Middle frontal gyrus (tissue), 1 donor: ENCODE measurements around the gene DES.
"Not testable (repeated sequence)": the region's sequence is repeated elsewhere in the genome, so short reads cannot be mapped to it uniquely, and the experiment has no call there.

Experiments
- DNase-seq: peaks from one replicate; pipeline ENCODE4 v3.0.0-alpha.2; 2015; ENCODE audit warnings: low spot score; ENCODE audit errors: extremely low spot score

The DES gene

DNA sequence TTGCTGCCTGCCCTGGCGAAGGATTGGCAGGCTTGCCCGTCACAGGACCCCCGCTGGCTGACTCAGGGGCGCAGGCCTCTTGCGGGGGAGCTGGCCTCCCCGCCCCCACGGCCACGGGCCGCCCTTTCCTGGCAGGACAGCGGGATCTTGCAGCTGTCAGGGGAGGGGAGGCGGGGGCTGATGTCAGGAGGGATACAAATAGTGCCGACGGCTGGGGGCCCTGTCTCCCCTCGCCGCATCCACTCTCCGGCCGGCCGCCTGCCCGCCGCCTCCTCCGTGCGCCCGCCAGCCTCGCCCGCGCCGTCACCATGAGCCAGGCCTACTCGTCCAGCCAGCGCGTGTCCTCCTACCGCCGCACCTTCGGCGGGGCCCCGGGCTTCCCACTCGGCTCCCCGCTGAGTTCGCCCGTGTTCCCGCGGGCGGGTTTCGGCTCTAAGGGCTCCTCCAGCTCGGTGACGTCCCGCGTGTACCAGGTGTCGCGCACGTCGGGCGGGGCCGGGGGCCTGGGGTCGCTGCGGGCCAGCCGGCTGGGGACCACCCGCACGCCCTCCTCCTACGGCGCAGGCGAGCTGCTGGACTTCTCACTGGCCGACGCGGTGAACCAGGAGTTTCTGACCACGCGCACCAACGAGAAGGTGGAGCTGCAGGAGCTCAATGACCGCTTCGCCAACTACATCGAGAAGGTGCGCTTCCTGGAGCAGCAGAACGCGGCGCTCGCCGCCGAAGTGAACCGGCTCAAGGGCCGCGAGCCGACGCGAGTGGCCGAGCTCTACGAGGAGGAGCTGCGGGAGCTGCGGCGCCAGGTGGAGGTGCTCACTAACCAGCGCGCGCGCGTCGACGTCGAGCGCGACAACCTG is at the start of gene DES:
TSS of gene DES (plus strand) at position 223 of the 857 bp plus-strand sequence. CDS start at position 309, 86 bp downstream.
- no peak for DNase-seq

- DNase-seq = no peak
These were observed 49.4 kb upstream of the DES start for GRCh38 chr2:219368690-219369191.

GRCh38 chr2:219369447-219369861 is 48.7 kb upstream of the DES start:
- no peak for DNase-seq

GRCh38 chr2:219378163-219378851 is 39.9 kb upstream of the DES start:
- no peak for DNase-seq

- no peak for DNase-seq
These were observed 37.3 kb upstream of the DES start for GRCh38 chr2:219380926-219381325.

- DNase-seq = no peak
These were observed 36.7 kb upstream of the DES start for GRCh38 chr2:219381448-219381847.

GRCh38 chr2:219384083-219384713 is 34.0 kb upstream of the DES start:
- no peak for DNase-seq

DNA sequence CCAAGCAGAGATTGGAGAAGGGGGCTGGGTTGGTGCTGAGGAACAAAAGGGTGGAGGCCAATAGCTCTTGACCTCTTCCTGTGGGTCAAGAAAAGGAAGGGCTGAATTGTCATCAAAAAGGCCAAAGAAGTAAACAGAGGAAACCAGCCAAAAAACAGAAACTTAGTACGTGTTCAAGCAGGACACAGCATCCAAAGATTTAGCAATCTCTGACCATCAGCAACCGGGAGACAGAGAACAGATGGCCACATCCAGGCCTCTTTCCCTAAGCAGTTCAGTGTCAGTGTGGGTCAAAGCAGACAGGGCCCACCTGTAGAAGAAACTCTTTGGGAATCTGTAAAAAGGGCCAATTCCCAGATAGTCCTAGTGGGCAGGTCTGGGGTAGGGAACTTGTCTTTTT is 33.3 kb upstream of the DES start:
- DNase-seq = no peak

- DNase-seq = no peak
These were observed 32.1 kb upstream of the DES start for GRCh38 chr2:219385958-219386520.

GRCh38 chr2:219386532-219387280 is 31.5 kb upstream of the DES start:
- DNase-seq = no peak

DNA sequence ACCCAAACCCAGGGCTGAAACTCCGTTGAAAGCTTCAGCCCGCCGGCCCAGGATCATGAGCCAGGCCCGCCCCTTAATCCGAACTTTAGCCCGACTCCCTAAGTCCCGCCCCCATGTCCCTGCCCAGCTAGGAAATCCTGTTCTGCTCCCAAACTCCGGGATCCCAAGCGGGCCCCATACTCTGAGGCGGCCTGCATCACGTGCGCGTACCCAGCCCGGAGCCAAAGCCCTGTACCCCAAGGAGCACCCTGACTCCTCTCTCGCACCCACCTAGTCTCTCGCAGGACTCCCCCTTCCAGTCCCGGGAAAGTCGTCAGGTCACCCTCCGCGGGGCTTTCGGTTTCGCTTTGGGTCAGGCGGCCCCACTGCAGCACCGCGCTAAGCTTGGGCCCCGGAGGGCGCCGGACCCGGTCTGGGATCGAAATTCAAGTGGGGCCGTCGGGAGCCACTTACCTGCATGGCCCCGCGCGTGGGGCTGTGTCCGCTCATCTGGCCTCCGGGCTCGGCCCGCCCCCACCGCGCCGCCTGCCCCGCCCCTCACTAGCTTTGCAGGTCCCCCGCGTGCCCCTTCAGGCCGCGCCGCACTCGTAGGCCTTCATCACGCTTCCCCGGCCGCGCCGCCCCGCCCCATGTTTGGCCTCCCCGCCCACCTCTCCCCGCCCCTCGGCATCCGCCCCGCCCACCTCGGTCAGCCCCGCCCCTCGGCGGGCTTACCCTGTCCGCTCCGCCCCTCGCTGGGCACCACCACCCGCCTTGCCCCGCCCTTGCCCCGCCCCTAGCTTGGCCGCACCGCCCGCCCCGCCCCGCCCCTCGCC is 30.7 kb upstream of the DES start, which contains the start of gene DNPEP:
TSS of gene DNPEP (minus strand) at position 607 of the 815 bp plus-strand sequence. CDS start at position 489, 118 bp downstream.
- DNase-seq = peak; percentile 81

GRCh38 chr2:219388121-219388906 is 29.9 kb upstream of the DES start:
- DNase-seq = peak; percentile 88

GRCh38 chr2:219388907-219389156 is 29.3 kb upstream of the DES start:
- DNase-seq = no peak

DNA sequence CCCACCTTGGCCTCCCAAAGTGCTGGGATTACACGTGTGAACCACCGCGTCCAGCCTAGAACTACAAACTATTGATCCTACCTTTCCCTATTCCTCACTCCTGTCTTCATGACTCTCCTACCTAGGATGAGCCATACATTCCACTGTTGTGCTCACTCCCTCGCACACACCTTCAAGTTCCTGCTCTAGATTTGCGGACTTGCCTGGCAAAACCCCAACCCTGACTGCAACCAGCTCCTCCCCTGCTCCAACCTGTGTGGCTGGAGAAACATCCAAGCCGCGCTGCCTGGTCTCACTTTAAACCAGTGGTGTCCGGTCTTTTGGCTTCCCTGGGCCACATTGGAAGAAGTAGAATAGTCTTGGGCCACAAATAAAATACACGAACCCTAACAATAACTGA is 25.4 kb upstream of the DES start:
- no peak for DNase-seq

DNA sequence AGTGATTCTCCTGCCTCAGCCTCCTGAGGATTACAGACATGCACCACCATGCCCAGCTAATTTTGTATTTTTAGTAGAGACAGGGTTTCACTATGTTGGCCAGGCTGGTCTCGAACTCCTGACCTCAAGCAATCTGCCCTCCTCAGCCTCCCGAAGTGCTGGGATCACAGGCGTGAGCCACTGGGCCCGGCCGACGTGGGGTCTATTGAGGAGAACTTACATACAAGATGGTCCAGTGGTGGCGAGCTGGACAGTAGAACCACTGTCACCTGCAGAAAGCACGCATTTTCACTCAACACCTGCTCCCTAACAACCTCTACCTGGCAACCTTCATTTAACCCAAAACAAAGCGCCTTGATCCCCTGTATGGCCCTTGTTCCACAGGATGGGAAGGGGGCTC is 23.1 kb upstream of the DES start:
- not testable (repeated sequence) for DNase-seq

DNA sequence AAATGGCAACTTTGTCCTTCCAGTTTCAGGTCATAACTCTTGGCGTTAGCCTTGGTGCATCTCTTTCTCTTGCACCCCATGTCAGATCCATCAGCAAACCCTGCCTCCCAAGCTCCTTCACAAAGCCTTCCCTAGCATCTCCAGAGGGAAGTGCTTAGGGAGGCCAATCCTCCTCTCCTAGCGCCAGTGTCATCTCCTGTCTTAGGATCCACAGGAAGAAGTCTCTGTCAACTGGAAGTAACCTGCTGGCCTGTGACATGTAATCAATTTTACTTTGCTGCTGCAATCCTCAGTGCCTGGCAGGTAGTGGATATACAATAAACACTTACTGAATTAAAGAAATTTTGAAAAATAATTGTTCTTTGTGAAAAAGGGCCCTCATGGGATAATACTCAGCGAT is 22.6 kb upstream of the DES start:
- no peak for DNase-seq

DNA sequence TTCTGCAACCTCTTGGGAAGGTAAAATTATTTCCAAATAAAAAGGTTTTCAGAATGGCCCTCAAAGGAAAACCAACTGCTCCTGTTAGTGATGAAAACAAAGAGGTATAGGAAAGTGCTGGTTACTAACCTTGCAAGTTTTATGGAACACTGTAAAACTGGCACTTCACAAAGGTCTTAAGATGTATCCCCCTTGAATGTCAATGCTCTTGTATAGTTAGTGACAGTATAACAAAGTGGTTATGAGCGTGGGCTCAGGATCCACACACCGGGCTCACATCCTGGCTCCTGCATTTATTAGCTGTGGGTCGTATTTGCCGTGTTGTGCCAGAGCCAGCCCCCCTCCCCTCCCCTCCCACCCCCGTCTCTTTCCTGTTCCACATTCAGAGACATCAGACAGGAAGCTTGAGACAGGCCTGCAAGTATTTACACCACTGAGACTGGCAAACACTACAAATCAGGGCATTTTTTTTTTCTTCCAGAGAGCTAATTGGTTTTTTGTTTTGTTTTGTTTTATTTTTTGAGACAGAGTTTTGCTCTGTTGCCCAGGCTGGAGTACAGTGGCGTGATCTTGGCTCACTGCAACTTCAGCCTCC is 21.2 kb upstream of the DES start:
- DNase-seq = no peak

DNA sequence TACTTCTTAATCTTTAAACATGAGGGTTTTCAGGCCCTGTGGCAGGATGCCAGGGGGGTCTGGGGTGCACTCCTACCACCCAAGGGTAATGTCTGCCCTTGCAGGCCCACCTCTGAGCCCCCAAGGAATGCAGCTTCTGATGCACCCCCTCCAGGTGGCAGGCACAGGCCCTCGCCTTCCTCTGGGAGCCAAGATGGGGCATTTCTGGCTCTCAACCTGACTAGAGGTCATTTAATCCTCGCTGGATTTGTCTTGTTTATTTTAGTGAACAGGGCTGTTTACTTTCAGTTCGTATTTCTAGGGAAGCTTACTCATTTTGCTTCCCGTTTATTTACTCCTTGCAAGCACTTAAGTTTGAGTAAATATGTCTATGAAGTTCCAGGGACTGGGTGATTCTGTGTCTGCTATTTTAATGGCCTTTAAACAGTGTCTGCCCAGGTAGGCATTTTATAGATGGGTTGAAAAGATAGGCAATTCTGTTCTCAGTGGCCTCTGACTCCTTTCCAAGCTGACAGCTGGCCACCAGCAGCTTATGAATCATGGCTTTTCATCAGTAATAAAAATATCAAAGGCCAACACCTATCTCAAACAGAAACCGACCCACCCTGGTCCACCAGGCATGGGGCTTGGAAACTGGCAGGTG is 19.3 kb upstream of the DES start:
- no peak for DNase-seq
